OCI-LY1 (cell line): ENCODE results near the gene GLTP.

Experiments
- EZH2 ChIP-seq: fragments of 200-600 bp; sonication (generic), shearing (Covaris generic); IDR thresholded peaks from 2 replicates; pipeline ENCODE4 v1.8.0; 2017; ENCODE audit warnings: borderline replicate concordance, mixed run types, mild to moderate bottlenecking, antibody characterized with exemption, low read length, moderate library complexity, mixed read lengths
- TF ChIP-seq, protein P1 (sequence below): fragments of 200-600 bp; sonication (generic), shearing (Covaris generic); IDR thresholded peaks from 2 replicates; pipeline ENCODE4 v1.5.1; 2017; ENCODE audit warnings: mild to moderate bottlenecking, antibody characterized with exemption, low read length, moderate library complexity, mixed read lengths

DNA sequence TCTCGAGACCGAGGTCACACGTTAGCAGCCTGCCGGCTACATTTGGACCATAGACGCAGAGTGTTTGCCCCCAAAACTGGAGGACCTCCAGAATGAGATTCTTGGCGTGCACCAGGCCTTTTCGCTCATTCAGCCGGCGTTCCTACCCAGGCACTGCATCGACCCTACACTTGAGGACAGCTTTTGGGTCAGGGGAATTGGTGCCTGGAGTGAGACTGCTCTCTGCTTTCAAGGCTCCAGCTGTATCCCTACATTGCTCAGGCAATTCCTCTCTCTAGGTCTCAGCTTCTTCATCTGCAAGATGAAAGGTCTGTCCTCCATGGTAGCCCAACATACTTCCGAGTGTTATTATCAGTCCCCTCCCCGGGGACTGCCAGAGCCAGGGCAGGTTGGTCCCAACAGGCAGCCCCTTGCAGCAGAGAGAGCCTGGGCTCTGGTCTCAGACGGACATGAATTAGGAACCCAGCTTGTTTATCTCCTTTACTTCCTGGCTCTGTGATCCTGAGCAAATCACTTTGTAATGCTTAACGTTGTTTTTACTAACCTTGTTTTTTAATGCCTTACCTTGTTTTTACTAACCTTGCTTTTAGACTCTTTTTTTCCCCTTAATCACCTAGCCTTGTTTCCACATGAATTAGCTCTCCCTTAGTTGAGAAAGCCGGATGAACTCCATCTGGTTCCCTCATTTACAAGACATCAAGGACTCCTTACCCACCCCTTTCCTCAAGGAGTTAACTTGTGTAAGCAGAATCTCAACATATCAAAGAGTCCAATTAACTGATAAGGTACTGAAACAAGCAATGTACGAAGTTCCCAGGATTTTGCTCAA is 20.6 kb upstream of the GLTP start:
- TF ChIP-seq, protein P1, sequence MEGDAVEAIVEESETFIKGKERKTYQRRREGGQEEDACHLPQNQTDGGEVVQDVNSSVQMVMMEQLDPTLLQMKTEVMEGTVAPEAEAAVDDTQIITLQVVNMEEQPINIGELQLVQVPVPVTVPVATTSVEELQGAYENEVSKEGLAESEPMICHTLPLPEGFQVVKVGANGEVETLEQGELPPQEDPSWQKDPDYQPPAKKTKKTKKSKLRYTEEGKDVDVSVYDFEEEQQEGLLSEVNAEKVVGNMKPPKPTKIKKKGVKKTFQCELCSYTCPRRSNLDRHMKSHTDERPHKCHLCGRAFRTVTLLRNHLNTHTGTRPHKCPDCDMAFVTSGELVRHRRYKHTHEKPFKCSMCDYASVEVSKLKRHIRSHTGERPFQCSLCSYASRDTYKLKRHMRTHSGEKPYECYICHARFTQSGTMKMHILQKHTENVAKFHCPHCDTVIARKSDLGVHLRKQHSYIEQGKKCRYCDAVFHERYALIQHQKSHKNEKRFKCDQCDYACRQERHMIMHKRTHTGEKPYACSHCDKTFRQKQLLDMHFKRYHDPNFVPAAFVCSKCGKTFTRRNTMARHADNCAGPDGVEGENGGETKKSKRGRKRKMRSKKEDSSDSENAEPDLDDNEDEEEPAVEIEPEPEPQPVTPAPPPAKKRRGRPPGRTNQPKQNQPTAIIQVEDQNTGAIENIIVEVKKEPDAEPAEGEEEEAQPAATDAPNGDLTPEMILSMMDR, result no peak
- no peak for TF ChIP-seq EZH2
